Adipose tissue (tissue), 3 donors: ENCODE measurements around the gene TSPYL6. TPM values are rescaled to one million over a fixed set of nuclear protein-coding genes. Genes with fewer than 3 reads are reported as not detected.

ENCODE experiments used
- H3K27ac ChIP-seq: one replicate; pipeline ENCODE4 v1.5.1; 2013; ENCODE audit warnings: low read depth, low read length
- WGBS, 3 donors: extraction: QIAGEN DNeasy Blood & Tissue Kit; methylation state at CpG; one replicate each; pipeline ENCODE4 v1.1.7; 2013; 5-methylcytosine and 5-hydroxymethylcytosine counted together
- polyA plus RNA-seq, 3 donors: library from polyadenylated mRNA; stranded (reverse); fragments of 200-250 nt; gene quantifications; one replicate each; pipeline ENCODE4 v1.2.3, GENCODE V29; 2013
- donor health status: healthy with polysubstance abuse.
- donor health status: Bipolar disorder and iron deficiency.
- donor health status: healthy.

Gene TSPYL6
- polyA plus RNA-seq, 3 donors = not detected

- 45 to 72% (median 45%) methylated on average over 1 of the region's 1 CpG for WGBS, 3 donors
- H3K27ac ChIP-seq = no peak overlapping the region
These were observed 47.4 kb downstream of the TSPYL6 start for GRCh38 chr2:54208364-54209240.

GRCh38 chr2:54207666-54208195, 48.3 kb downstream of the TSPYL6 start:
- WGBS, 3 donors = 32 to 43% (median 39%) methylated on average over 3 of the region's 3 CpGs
- no peak overlapping the region for H3K27ac ChIP-seq

GRCh38 chr2:54206596-54206995, 49.4 kb downstream of the TSPYL6 start:
- WGBS, 3 donors = 14 to 33% (median 17%) methylated on average over 2 of the region's 2 CpGs
- H3K27ac ChIP-seq = no peak overlapping the region

GRCh38 chr2:54204476-54204875, 51.6 kb downstream of the TSPYL6 start:
- H3K27ac ChIP-seq = no peak overlapping the region
- WGBS, 3 donors = 75 to 84% (median 83%) methylated on average over 2 of the region's 2 CpGs

Other genes starting within 250 kb of the TSPYL6 start
- 10 to 100 TPM; 14.4 to 26.7 (median 26.1) TPM for gene ACYP2, start 140.6 kb downstream of the TSPYL6 start, polyA plus RNA-seq
- 100 to 1,000 TPM in 2 of 3 donors, 10 to 100 TPM in 1; 41.9 to 219 (median 183) TPM for gene SPTBN1, start 200.1 kb upstream of the TSPYL6 start, polyA plus RNA-seq